Measurements from ENCODE around the gene HRC. TPM values are rescaled to one million over a fixed set of nuclear protein-coding genes. Genes with fewer than 3 reads are reported as not detected.
"Not testable (repeated sequence)": the region's sequence is repeated elsewhere in the genome, so short reads cannot be mapped to it uniquely, and the experiment has no call there.

HRC gene
- total RNA-seq, 2 experiments from 2014 or later = not detected

GRCh38 chr19:49121841-49122240 lies 33.4 kb downstream of the HRC start:
- CTCF ChIA-PET = not testable (repeated sequence)

GRCh38 chr19:49120868-49121267 lies 34.3 kb downstream of the HRC start:
- ChIA-PET POLR2A (no interaction called here), CTCF (interaction anchor here (1.0 to 1.8 kb wide), 3 partner anchors 9 to 129 kb away, joined by 3 to 6 read pairs (median 3); no protein-coding TSS in a partner anchor)

More at GRCh38 chr19:49121841-49122240, 33.4 kb downstream of the HRC start:
- POLR2A ChIA-PET = not testable (repeated sequence)

GRCh38 chr19:49120325-49120683 lies 34.9 kb downstream of the HRC start:
- ChIA-PET CTCF (interaction anchor here (1.2 to 2.0 kb wide), 6 partner anchors 8 to 128 kb away, joined by 3 to 7 read pairs (median 5); no protein-coding TSS in a partner anchor), POLR2A (interaction anchor here (0.5 to 1.3 kb wide), 4 partner anchors 8 to 1215 kb away, joined by 3 to 5 read pairs (median 4); no protein-coding TSS in a partner anchor)

DNA sequence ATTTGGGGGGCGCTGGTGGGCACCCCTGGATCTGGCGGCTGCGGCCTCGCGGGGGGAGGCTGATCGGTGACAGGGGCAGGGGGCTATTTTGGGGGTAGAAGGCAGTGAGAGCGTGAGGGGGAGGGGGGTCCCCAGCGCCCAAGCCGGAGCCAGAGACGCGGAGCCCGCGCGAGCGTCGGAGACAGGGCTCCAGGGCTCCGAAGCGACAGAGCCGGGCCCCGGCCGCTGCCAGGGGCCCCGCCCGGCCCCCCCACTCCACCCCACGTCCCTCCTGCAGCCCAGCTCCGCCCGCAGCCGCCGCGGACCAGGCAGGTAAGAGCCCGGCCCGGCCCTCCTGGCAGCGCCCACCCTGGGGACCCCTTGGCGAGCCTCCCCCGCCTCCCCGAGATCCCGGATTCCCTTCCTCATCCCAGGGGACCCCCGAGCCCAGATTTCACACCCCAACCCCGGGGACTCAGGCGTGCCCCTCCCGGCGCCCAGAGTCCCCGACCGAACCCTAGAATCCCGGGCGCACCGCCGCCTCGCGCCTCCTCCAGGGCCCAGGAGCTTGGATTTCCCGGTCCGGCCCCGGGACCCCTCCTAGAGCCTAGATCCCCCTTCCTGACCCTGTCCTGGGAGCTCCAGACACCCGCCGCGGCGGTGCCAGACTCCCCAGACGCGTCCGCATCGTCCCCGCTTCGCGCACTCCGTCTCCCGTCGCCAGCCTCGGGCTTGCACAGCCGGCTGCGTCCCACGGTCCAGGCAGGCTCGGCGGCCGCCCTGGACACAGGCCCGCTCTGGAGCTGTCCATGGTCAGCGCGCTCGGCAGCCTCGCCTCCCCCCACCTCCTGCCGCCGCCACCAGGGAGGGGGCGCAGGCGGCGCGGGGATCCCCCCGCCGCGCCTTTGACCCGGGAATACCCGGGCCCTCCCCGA lies 35.5 kb downstream of the HRC start, which contains the start of gene PPFIA3:
PPFIA3 (plus strand) TSS at position 134 of the 914 bp plus-strand sequence. CDS start 8,330 bp downstream, outside the sequence.
- ChIA-PET POLR2A (interaction anchor here (0.5 to 1.3 kb wide), 5 partner anchors 8 to 1216 kb away, joined by 3 to 5 read pairs (median 3); no protein-coding TSS in a partner anchor), CTCF (interaction anchor here (1.2 to 2.0 kb wide), 6 partner anchors 8 to 127 kb away, joined by 3 to 7 read pairs (median 5); no protein-coding TSS in a partner anchor)

DNA sequence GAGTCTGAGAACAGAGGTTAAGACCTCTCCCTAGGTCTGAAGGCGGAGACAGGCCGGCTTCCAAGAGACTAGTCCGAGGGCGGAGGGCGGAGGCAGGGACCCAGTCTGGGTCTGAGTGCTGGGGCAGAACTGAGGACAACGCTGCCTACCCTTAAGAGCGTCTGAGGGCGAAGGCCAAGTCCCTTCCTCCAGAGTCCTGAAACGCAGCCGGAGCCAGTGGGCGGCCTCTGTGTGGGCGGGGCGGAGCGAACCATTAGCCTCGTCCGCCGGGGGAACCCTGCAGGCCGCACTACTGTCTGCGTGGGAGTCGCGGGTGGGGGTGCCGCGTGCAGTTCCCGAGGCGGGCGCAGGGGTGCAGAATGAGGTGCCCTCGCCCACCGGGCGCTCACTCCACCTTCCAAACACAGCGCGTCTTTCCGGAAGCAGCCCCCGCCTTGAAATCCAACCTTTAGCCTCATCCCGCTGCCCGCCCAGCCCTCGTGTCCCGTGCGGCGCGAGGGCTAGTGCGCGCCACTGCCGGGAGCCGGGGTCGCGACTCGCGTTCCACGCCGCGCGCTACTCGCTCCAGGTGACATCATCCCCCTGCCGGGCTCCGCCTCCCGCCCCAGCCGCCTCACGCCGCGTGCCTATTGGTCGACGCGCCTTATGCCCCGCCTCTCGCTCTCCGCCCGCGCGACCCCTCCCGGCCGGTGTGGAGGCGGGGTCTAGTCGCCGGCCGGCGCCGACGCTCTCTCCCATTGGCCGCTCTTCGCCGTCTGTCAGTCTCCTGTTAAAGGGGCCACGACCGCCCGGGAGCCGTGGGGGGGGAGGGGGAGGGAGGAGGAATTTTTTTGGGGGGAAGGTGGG lies 36.4 kb downstream of the HRC start, which contains the start of gene C19orf73:
C19orf73 (minus strand) TSS at position 579 of the 846 bp plus-strand sequence; CDS start at position 458, 121 bp downstream.
- CTCF ChIA-PET = interaction anchor here (0.6 to 2.0 kb wide), 7 partner anchors 9 to 181 kb away, joined by 3 to 7 read pairs (median 5); no protein-coding TSS in a partner anchor
- POLR2A ChIA-PET = interaction anchor here (1.3 kb wide), 1 partner anchor 9 kb away, joined by 3 read pairs; no protein-coding TSS in a partner anchor

- POLR2A ChIA-PET = no interaction called here
- CTCF ChIA-PET = interaction anchor here (0.6 to 2.0 kb wide), 6 partner anchors 10 to 182 kb away, joined by 3 to 7 read pairs (median 4); no protein-coding TSS in a partner anchor
Observed at GRCh38 chr19:49117677-49118564, 37.3 kb downstream of the HRC start.

DNA sequence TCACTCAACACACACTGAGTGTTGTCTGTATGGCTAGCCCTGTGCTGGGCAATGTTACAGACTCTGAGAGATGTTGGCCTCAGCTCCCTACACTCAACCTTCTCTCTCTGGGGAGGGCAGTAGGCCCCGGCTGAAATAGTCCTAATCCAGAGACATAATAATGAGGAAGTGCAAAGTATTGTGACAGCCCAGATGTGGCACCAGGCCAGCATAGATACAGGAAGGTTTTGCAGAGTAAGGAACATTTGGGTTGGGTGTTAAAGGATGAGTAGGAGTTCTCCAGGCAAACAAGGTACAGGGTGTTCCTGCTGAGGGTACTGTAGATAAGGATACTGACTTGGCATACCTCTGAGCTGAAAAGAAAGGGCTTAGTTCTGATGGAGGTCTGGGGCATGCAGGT lies 38.7 kb downstream of the HRC start:
- ChIA-PET POLR2A (no interaction called here), CTCF (interaction anchor here (0.7 to 1.6 kb wide), 2 partner anchors 10 to 153 kb away, joined by 3 to 4 read pairs; no protein-coding TSS in a partner anchor)

DNA sequence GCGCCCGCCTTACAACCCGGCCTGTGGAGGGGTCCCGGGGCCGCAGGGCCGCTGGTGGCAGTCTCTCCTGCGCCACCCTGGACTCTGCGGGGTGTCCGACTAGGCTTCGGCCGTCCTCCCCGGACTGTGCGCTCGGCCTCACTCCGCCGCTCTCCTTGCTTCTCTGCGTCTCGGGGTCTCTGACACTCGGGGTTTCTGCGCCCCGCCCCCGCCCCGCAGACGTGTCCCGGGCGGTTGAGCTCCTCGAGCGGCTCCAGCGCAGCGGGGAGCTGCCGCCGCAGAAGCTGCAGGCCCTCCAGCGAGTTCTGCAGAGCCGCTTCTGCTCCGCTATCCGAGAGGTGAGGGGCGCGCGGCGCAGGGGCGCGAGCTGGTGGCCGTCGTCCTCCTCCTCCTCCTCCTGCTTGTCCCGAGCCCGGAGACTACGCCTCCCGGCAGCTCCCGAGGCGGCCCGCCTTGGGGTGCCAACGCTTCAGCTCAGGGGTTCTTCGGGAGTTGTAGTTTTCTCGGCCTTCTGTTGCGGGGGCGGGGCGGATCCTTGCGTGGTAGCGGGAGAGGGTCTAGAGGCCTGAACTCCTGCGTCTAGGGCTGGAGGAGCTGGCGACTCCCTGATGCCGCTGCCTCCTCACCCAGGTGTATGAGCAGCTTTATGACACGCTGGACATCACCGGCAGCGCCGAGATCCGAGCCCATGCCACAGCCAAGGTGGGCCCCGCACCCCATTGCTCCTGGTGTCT lies 40.4 kb downstream of the HRC start:
- CTCF ChIA-PET = interaction anchor here (0.6 to 2.3 kb wide), 14 partner anchors 9 to 469 kb away, joined by 3 to 17 read pairs (median 4); partner anchors contain the start of gene CA11
- POLR2A ChIA-PET = interaction anchor here (1.0 to 1.2 kb wide), 2 partner anchors 12 to 13 kb away, joined by 4 to 5 read pairs; no protein-coding TSS in a partner anchor

DNA sequence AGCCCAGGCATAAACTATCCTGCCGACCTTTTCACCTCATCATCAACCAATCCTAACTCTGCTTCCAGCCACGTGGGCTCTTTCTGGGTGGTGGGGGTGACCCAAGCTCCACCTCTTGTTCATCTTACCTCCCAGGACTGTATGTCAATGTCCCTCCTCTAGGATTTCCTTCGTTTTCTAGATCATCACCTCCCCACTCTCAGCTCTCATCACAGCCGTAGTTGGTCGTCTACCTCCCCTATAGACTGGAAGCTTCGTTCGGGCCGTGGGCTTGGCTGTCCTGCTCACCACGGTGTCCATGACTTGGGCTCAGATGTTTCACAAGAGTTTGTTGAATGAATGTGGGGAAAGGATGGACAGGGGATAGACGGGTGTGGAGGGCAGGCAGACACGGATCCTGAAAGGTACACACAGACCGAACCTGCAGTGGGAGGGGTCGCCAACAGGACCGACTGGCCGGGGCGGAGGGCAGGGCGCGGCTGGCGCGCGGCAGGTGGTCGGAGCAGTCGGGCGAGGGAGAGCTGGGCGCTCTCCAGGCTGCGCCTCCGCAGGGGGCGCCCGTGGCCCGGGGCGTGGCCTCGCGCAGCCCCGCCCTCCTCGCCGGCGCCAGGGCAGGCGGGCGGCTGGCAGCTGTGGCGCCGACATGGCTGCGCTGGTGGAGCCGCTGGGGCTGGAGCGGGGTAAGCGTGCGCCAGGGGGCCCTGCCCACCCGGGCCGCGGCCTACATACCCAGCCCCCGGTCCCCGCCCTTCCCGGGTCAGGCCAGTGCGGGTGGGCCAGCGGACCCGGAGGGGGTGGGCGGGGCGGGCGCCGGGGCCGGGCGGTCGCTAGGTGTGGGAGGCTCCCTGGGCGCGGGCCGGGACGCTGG lies 41.2 kb downstream of the HRC start, which contains the start of gene LIN7B:
LIN7B (plus strand) TSS at position 609 of the 868 bp plus-strand sequence; CDS start at position 644, 35 bp downstream.
- CTCF ChIA-PET = interaction anchor here (0.6 to 2.3 kb wide), 17 partner anchors 8 to 468 kb away, joined by 3 to 17 read pairs (median 4); partner anchors contain the start of genes CA11 and FTL
- POLR2A ChIA-PET = interaction anchor here (0.6 to 1.2 kb wide), 4 partner anchors 13 to 30 kb away, joined by 3 to 5 read pairs (median 4); no protein-coding TSS in a partner anchor

DNA sequence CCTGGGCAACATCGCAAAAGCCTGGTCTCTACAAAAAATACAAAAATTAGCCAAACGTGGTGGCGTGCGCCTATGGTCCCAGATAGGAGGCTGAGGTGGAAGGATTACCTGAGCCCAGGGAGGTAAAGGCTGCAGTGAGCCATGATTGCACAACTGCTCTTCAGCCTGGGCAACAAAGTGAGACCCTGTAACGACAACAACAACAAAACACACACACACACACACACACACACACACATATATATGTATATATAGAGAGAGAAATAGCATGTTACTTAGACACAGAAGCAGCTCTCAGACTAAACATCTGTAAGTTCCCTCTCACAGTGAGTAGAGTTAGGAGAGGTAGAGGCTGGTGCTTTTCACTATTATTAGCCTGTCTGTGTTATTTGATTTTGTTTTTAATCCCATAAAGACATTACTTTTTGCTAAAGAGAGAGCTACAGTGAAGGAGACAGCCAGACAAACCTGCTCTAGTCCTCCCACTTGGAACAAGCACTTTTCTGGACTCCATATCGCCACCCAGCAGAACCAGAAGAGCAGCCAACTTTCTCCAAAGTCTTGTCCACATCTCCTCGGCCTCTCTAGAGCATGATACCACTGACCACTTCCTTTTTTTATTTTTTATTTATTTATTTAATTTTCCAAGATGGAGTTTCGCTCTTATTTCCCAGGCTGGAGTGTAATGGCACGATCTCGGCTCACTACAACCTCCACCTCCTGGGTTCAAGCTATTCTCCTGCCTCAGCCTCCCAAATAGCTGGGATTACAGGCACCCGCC lies 43.8 kb downstream of the HRC start:
- ChIA-PET POLR2A (interaction anchor here (0.8 kb wide), 1 partner anchor 37 kb away, joined by 3 read pairs; no protein-coding TSS in a partner anchor), CTCF (no interaction called here)

DNA sequence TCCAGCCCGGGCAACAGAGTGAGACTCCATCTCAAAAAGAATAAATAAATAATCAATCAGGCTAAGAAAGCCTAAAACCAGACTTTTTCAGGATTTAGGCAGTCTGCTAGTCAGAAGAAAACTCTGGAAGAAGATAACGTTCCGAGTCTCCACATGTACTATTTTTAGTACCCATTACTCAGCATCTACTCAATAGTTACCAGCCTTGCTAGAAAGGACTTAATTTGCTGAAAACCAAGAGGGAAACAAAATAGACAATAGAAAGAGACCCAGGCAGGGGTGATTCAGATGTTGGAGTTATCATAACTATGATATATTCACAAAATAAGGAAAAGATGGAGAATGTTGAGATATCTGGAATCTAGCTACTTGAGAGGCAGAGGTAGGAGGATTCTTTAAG lies 44.6 kb downstream of the HRC start:
- POLR2A ChIA-PET = interaction anchor here (0.8 kb wide), 1 partner anchor 37 kb away, joined by 3 read pairs; no protein-coding TSS in a partner anchor
- CTCF ChIA-PET = interaction anchor here (0.6 to 0.7 kb wide), 2 partner anchors 20 to 1093 kb away, joined by 3 to 4 read pairs; no protein-coding TSS in a partner anchor

- POLR2A ChIA-PET = no interaction called here
- CTCF ChIA-PET = interaction anchor here (0.5 to 1.5 kb wide), 3 partner anchors 12 to 743 kb away, joined by 3 to 5 read pairs (median 4); no protein-coding TSS in a partner anchor
Observed at GRCh38 chr19:49109569-49110233, 45.5 kb downstream of the HRC start.

DNA sequence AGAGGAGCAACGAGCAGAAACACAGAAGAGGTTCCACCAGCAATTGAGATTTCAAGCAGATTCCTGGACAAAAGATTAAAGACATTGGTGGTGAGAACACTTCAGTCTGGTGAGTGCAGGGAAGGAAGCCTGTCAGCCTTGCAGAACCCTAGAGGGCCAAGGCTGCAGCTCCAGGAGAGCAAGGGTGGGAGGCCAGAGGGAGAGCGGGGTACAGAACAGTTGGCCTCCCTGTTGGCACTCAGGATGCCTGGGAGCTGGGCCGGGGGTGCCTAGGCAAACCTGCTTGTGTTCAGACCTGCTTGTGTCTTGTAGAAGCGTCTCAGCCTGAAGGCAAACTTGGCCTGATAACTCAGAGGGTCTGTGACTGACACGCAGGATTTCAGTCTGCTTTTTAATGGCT lies 46.1 kb downstream of the HRC start:
- ChIA-PET POLR2A (no interaction called here), CTCF (interaction anchor here (1.0 to 1.5 kb wide), 2 partner anchors 11 to 14 kb away, joined by 3 to 5 read pairs; no protein-coding TSS in a partner anchor)

DNA sequence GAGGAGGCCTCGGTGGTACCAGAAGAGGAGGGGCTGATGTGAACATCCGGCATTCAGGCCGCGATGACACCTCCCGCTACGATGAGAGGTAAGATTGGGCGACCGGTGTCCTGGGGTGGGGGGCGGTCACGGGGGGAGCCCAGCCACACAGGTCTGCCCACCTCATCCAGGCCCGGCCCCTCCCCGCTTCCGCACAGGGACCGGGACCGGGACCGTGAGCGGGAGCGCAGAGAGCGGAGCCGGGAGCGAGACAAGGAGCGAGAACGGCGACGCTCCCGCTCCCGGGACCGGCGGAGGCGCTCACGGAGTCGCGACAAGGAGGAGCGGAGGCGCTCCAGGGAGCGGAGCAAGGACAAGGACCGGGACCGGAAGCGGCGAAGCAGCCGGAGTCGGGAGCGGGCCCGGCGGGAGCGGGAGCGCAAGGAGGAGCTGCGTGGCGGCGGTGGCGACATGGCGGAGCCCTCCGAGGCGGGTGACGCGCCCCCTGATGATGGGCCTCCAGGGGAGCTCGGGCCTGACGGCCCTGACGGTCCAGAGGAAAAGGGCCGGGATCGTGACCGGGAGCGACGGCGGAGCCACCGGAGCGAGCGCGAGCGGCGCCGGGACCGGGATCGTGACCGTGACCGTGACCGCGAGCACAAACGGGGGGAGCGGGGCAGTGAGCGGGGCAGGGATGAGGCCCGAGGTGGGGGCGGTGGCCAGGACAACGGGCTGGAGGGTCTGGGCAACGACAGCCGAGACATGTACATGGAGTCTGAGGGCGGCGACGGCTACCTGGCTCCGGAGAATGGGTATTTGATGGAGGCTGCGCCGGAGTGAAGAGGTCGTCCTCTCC lies 47.4 kb downstream of the HRC start:
- POLR2A ChIA-PET = no interaction called here
- CTCF ChIA-PET = interaction anchor here (1.5 kb wide), 1 partner anchor 10 kb away, joined by 5 read pairs; no protein-coding TSS in a partner anchor
